Endothelial cell of umbilical vein (primary cell): ENCODE data around the gene PCDHB12. TPM values are rescaled to one million over a fixed set of nuclear protein-coding genes. Genes with fewer than 3 reads are reported as not detected.

Experiments
- BruUV-seq: library from RNA; stranded (reverse); fragments of 400-500 nt; replicated peaks from 2 replicates; lab custom pipeline; 2021; lab: Mats Ljungman, UMichigan
- CTCF ChIA-PET: fragments of 300-600, 350-600 bp; sonication (Branson Sonifier 250); formaldehyde crosslinking; loops from one replicate; lab custom pipeline; 2021; ENCODE audit warnings: antibody characterized with exemption, inconsistent platforms; lab: Charles Lee
- POLR2A ChIA-PET: fragments of 300-600, 350-600 bp; sonication (Branson Sonifier 250); formaldehyde crosslinking; loops from one replicate; lab custom pipeline; 2021; ENCODE audit warnings: antibody characterized with exemption, inconsistent platforms; lab: Charles Lee
- DNase-seq: peaks from one replicate; pipeline ENCODE4 v3.0.0-alpha.2; 2011; ENCODE audit warnings: low read depth, low spot score
- FAIRE-seq: peaks from 2 replicates; lab custom pipeline; 2011; peaks lifted over from hg19 to GRCh38; lab: Jason Lieb, UNC
- H2AFZ ChIP-seq: 2 replicates; pipeline ENCODE4 v1.6.0; 2012; ENCODE audit warnings: low read depth, low read length, control low read depth, inconsistent platforms
- H3K27ac ChIP-seq: 2 replicates; pipeline ENCODE4 v1.5.1; 2011; ENCODE audit warnings: low read depth, mild to moderate bottlenecking, control low read depth, low read length, moderate library complexity; ENCODE audit not compliant: insufficient read depth
- H3K27me3 ChIP-seq, 2 experiments: 2 replicates each; pipeline versions ENCODE4 v1.6.0 to v1.6.1; 2011; ENCODE audit warnings: low read length in 2 of 2, mixed read lengths in 1 of 2; ENCODE audit not compliant: control insufficient read depth in 2 of 2, insufficient read depth in 2 of 2
- H3K36me3 ChIP-seq, 2 experiments: 2 replicates in 1 of 2; 3 replicates in 1 of 2; pipeline ENCODE4 v1.5.1; 2011; ENCODE audit warnings: low read length in 2 of 2, mild to moderate bottlenecking in 1 of 2, moderate library complexity in 1 of 2; ENCODE audit not compliant: control insufficient read depth in 2 of 2, insufficient read depth in 2 of 2; ENCODE audit errors: extremely low read depth in 1 of 2
- H3K4me1 ChIP-seq: 3 replicates; pipeline ENCODE4 v1.5.1; 2011; ENCODE audit warnings: mild to moderate bottlenecking, low read length; ENCODE audit not compliant: control insufficient read depth, insufficient read depth; ENCODE audit errors: extremely low read depth
- H3K4me2 ChIP-seq: 2 replicates; pipeline ENCODE4 v1.6.1; 2011; ENCODE audit warnings: low read length, control low read depth, mixed read lengths; ENCODE audit not compliant: insufficient read depth
- H3K4me3 ChIP-seq, 3 experiments: fragments of 200-600 bp in 1 of 3; sonication (generic), shearing (Covaris generic) in 1 of 3; replicated peaks in 1 of 3; 2 replicates each; pipeline ENCODE4 v1.5.1; 2011 to 2016; ENCODE audit warnings: control low read depth in 3 of 3, low read length in 3 of 3, mild to moderate bottlenecking in 2 of 3, inconsistent platforms in 1 of 3, low read depth in 1 of 3, moderate library complexity in 1 of 3; ENCODE audit not compliant: insufficient read depth in 1 of 3
- H3K79me2 ChIP-seq: 2 replicates; pipeline ENCODE4 v1.6.0; 2012; ENCODE audit warnings: low read length, inconsistent platforms; ENCODE audit not compliant: control insufficient read depth, insufficient read depth
- H3K9ac ChIP-seq: replicated peaks from 2 replicates; pipeline ENCODE3; 2011; ENCODE audit warnings: low read length, control low read depth; ENCODE audit not compliant: insufficient read depth; ENCODE audit errors: extremely low read depth
- H3K9me1 ChIP-seq: replicated peaks from 3 replicates; pipeline ENCODE4 v1.6.0; 2011; ENCODE audit warnings: mild to moderate bottlenecking, low read length; ENCODE audit not compliant: control insufficient read depth, insufficient read depth; ENCODE audit errors: extremely low read depth
- H3K9me3 ChIP-seq: replicated peaks from 2 replicates; pipeline ENCODE4 v1.5.1; 2012; ENCODE audit warnings: low read length, inconsistent platforms; ENCODE audit not compliant: control insufficient read depth, insufficient read depth
- H4K20me1 ChIP-seq: replicated peaks from 2 replicates; pipeline ENCODE3; 2011; ENCODE audit warnings: mild to moderate bottlenecking, low read length; ENCODE audit not compliant: control insufficient read depth, insufficient read depth; ENCODE audit errors: extremely low read depth
- CTCF ChIP-seq, 2 donors: IDR thresholded peaks; 1 replicate in 1 of 2; 2 replicates in 1 of 2; pipeline ENCODE4 v1.5.1; 2011; ENCODE audit warnings: low read length in 2 of 2, mild to moderate bottlenecking in 2 of 2, moderate library complexity in 2 of 2, control low read depth in 1 of 2, inconsistent platforms in 1 of 2, low read depth in 1 of 2; ENCODE audit not compliant: insufficient read depth in 1 of 2; ENCODE audit errors: extremely low read depth in 1 of 2
- EZH2 ChIP-seq: IDR thresholded peaks from 2 replicates; pipeline ENCODE4 v1.6.1; 2012; ENCODE audit warnings: borderline replicate concordance, low read depth, mild to moderate bottlenecking, moderate library complexity, low read length, inconsistent platforms; ENCODE audit not compliant: severe bottlenecking
- FOS ChIP-seq: IDR thresholded peaks from 2 replicates; pipeline ENCODE4 v1.6.1; 2011; ENCODE audit warnings: mild to moderate bottlenecking, low read length, moderate library complexity, borderline replicate concordance; ENCODE audit not compliant: insufficient read depth
- GATA2 ChIP-seq: IDR thresholded peaks from 2 replicates; pipeline ENCODE4 v1.7.0; 2011; ENCODE audit warnings: low read depth, mild to moderate bottlenecking, moderate library complexity, mixed read lengths, low read length; ENCODE audit not compliant: insufficient read length, insufficient read depth
- JUN ChIP-seq: IDR thresholded peaks from 2 replicates; pipeline ENCODE4 v1.6.1; 2011; ENCODE audit warnings: borderline replicate concordance, low read depth; ENCODE audit not compliant: insufficient read length, insufficient read depth
- MYC ChIP-seq: IDR thresholded peaks from one replicate; pipeline ENCODE4 v1.6.1; 2011; ENCODE audit warnings: mild to moderate bottlenecking, low read depth, low read length
- POLR2A ChIP-seq: IDR thresholded peaks from 2 replicates; pipeline ENCODE4 v1.6.1; 2012; ENCODE audit warnings: low read depth, mild to moderate bottlenecking, control low read depth, low read length
- POLR2AphosphoS5 ChIP-seq: IDR thresholded peaks from 2 replicates; pipeline ENCODE4 v1.6.1; 2012; ENCODE audit warnings: low read depth, mild to moderate bottlenecking, control low read depth, low read length, moderate library complexity; ENCODE audit not compliant: insufficient read depth
- dilution Hi-C: fragments of 300-500 bp; cut with MboI; formaldehyde crosslinking; loops from one replicate; pipeline ENCODE4 v1.15.0; 2019; ENCODE audit warnings: low sequenced_read_pairs; ENCODE audit not compliant: extremely low pct_ligation_motif_present
- intact Hi-C: fragments of 100-400 bp; cut with micrococcal nuclease; formaldehyde crosslinking; loops from one replicate; pipeline ENCODE4 v1.10.0; 2022
- polyA plus RNA-seq, 4 experiments: library from polyadenylated mRNA; depleted of rRNA in 3 of 4; stranded (reverse) in 3 of 4; unstranded in 1 of 4; fragments of >200 nt; gene quantifications; 2 replicates each; pipeline versions ENCODE4 v1.2.1 to v1.2.3, GENCODE V29; 2011 to 2012; ENCODE audit warnings: missing spikeins in 1 of 4
- total RNA-seq: library from RNA; stranded (reverse); gene quantifications from 2 replicates; pipeline ENCODE4 v1.2.3, GENCODE V29; 2021
- TF ChIP-seq, protein P1 (sequence below): IDR thresholded peaks from 2 replicates; pipeline ENCODE4 v1.6.1; 2011; ENCODE audit not compliant: insufficient read depth, insufficient read length

The PCDHB12 gene
- total and polyA plus RNA-seq, 2 donors (not counting 3 experiments of a cell fraction or from before 2014, with no cell fraction given): 0.20 to 0.36 TPM

DNA sequence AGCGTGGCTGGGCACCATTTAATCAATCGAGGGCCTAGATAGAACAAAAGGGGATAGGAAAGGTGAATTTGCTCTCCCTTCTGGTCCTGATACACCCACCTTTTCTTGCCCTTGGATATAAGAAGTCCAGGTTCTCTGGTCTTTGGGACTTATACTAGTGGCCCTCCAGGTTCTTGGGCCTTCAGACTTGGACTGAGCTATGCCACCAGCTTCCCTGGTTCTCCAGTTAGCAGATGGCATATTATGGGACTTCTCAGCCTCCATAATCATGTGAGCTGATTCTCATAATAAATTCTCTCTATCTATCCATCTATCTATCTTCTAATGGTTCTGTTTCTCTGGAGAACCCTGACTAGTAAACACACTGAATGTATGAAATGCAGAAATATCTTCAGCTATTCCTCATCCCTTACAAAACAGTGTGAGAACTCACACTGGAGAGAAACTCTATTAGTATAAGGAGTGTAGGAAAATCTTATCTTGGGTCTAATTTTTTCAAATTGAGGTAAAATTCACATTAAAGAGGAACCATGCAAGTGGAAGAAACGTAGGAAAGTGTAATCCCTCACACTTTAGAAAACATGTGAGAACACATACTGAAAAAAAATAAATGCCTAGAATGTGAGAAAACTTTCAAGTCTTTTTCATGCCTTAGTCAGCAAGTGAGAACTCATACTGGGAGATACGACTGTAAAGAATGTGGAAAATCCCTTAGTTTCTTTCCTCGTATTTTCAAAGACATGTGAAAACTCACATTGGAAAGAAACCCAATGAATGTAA lies 52.1 kb downstream of the PCDHB12 start:
- H3K4me2 ChIP-seq: no peak overlapping the region
- no peaks in the 10 kb centered on the region for H3K27me3 ChIP-seq
- H3K4me3 ChIP-seq: no peak overlapping the region
- peaks cover 6% of the 10 kb centered on the region for H3K9me3 ChIP-seq
- no TSS peak for BruUV-seq
- H2AFZ ChIP-seq: no peak overlapping the region
- no peaks in the 10 kb centered on the region for H3K9me1 ChIP-seq
- H3K79me2 ChIP-seq: no peaks in the 10 kb centered on the region
- dilution Hi-C loops: no loop called here
- FAIRE-seq: no peak
- intact Hi-C loops: no loop called here
- TF ChIP-seq, protein P1, sequence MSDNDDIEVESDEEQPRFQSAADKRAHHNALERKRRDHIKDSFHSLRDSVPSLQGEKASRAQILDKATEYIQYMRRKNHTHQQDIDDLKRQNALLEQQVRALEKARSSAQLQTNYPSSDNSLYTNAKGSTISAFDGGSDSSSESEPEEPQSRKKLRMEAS: no peak
- TF ChIP-seq FOS (no peak), JUN (no peak), EZH2 (no peak), POLR2A (no peak), POLR2AphosphoS5 (no peak), GATA2 (no peak), CTCF (IDR thresholded peaks at IDR 0.05; ENCODE audit: extremely low read depth in 1 of 2, insufficient read depth in 1 of 2, low read depth in 1 of 2, low read length in 2 of 2) (no peak), MYC (no peak)
- CTCF ChIA-PET: no interaction called here
- H3K27ac ChIP-seq: no peak overlapping the region
- DNase-seq: peak; percentile 8
- H3K9ac ChIP-seq: no peak overlapping the region
- H3K36me3 ChIP-seq: no peaks in the 10 kb centered on the region
- no peaks in the 10 kb centered on the region for H4K20me1 ChIP-seq
- no peaks in the 10 kb centered on the region for H3K4me1 ChIP-seq
- POLR2A ChIA-PET: no interaction called here
